Activated naive CD4-positive, alpha-beta T cell treated with anti-CD3 and anti-CD28 coated beads for 36 hours (primary cell): ENCODE results near the gene SLC41A3. TPM values are rescaled to one million over a fixed set of nuclear protein-coding genes. Genes with fewer than 3 reads are reported as not detected.

Experiments
- CTCF ChIA-PET: fragments of 350-600 bp; sonication (Branson Sonifier 250); formaldehyde crosslinking; loops from one replicate; lab custom pipeline; 2021; ENCODE audit warnings: antibody characterized with exemption; lab: Charles Lee
- DNase-seq: peaks from one replicate; pipeline ENCODE4 v3.0.0-alpha.2; 2020
- H3K27ac Mint-ChIP-seq: one replicate; pipeline ENCODE4 v1.8.0; 2021; ENCODE audit warnings: mild to moderate bottlenecking, mixed read lengths
- H3K27me3 Mint-ChIP-seq: one replicate; pipeline ENCODE4 v1.8.0; 2021; ENCODE audit warnings: low read depth, mixed read lengths
- H3K36me3 Mint-ChIP-seq: one replicate; pipeline ENCODE4 v1.8.0; 2021; ENCODE audit warnings: low read depth, mixed read lengths
- H3K4me1 Mint-ChIP-seq: one replicate; pipeline ENCODE4 v1.8.0; 2021; ENCODE audit warnings: low read depth, mixed read lengths
- H3K4me3 Mint-ChIP-seq: one replicate; pipeline ENCODE4 v1.8.0; 2021; ENCODE audit warnings: mild to moderate bottlenecking, moderate library complexity, mixed read lengths
- H3K9me3 Mint-ChIP-seq: one replicate; pipeline ENCODE4 v1.8.0; 2021; ENCODE audit warnings: mixed read lengths
- intact Hi-C: fragments of 100-400 bp; cut with micrococcal nuclease; formaldehyde crosslinking; loops from one replicate; pipeline ENCODE4 v1.15.1; 2023
- total RNA-seq, 2 experiments: library from RNA; stranded (reverse); gene quantifications; one replicate each; pipeline ENCODE4 v1.2.3, GENCODE V29; 2021

SLC41A3 gene
- total RNA-seq, 2 experiments from 2014 or later = 24.0 to 24.7 TPM

- Mint-ChIP-seq H3K27ac (no peak overlapping the region), H3K4me1 (no peaks in the 10 kb centered on the region), H3K27me3 (no peaks in the 10 kb centered on the region), H3K36me3 (no peaks in the 10 kb centered on the region), H3K4me3 (no peak overlapping the region), H3K9me3 (no peaks in the 10 kb centered on the region)
- no peak for DNase-seq
- CTCF ChIA-PET = interaction anchor here (0.6 to 1.4 kb wide), 2 partner anchors 52 to 82 kb away, joined by 3 read pairs; no protein-coding TSS in a partner anchor
- intact Hi-C loops = no loop called here
These were observed 33.3 kb upstream of the SLC41A3 start for GRCh38 chr3:126117212-126117611.

GRCh38 chr3:126116526-126116925 is 32.6 kb upstream of the SLC41A3 start:
- CTCF ChIA-PET = interaction anchor here (1.5 kb wide), 1 partner anchor 18 kb away, joined by 4 read pairs; no protein-coding TSS in a partner anchor
- H3K9me3 Mint-ChIP-seq = no peaks in the 10 kb centered on the region
- DNase-seq = no peak
- H3K4me3 Mint-ChIP-seq = no peak overlapping the region
- H3K4me1 Mint-ChIP-seq = no peaks in the 10 kb centered on the region
- intact Hi-C loops = no loop called here
- H3K27ac Mint-ChIP-seq = no peak overlapping the region
- H3K27me3 Mint-ChIP-seq = no peaks in the 10 kb centered on the region
- H3K36me3 Mint-ChIP-seq = no peaks in the 10 kb centered on the region

GRCh38 chr3:126114443-126115386 is 30.8 kb upstream of the SLC41A3 start:
- Mint-ChIP-seq H3K27ac (no peak overlapping the region), H3K36me3 (no peaks in the 10 kb centered on the region), H3K9me3 (no peaks in the 10 kb centered on the region), H3K4me3 (no peak overlapping the region), H3K27me3 (no peaks in the 10 kb centered on the region), H3K4me1 (no peaks in the 10 kb centered on the region)
- no peak for DNase-seq
- CTCF ChIA-PET = interaction anchor here (1.5 kb wide), 1 partner anchor 20 kb away, joined by 4 read pairs; no protein-coding TSS in a partner anchor
- intact Hi-C loops = no loop called here

- CTCF ChIA-PET = no interaction called here
- H3K27me3 Mint-ChIP-seq = no peaks in the 10 kb centered on the region
- no peaks in the 10 kb centered on the region for H3K36me3 Mint-ChIP-seq
- intact Hi-C loops = no loop called here
- no peaks in the 10 kb centered on the region for H3K4me1 Mint-ChIP-seq
- H3K4me3 Mint-ChIP-seq = no peak overlapping the region
- no peak for DNase-seq
- no peak overlapping the region for H3K27ac Mint-ChIP-seq
- H3K9me3 Mint-ChIP-seq = no peaks in the 10 kb centered on the region
These were observed 30.0 kb upstream of the SLC41A3 start for GRCh38 chr3:126113733-126114442.

GRCh38 chr3:126113238-126113555 is 29.3 kb upstream of the SLC41A3 start:
- Mint-ChIP-seq H3K27ac (no peak overlapping the region), H3K9me3 (no peaks in the 10 kb centered on the region), H3K36me3 (no peaks in the 10 kb centered on the region), H3K4me1 (no peaks in the 10 kb centered on the region), H3K4me3 (no peak overlapping the region), H3K27me3 (no peaks in the 10 kb centered on the region)
- intact Hi-C loops = no loop called here
- no peak for DNase-seq
- CTCF ChIA-PET = no interaction called here

- no peak for DNase-seq
- H3K27me3 Mint-ChIP-seq = no peaks in the 10 kb centered on the region
- H3K9me3 Mint-ChIP-seq = no peaks in the 10 kb centered on the region
- CTCF ChIA-PET = no interaction called here
- H3K4me3 Mint-ChIP-seq = no peak overlapping the region
- H3K27ac Mint-ChIP-seq = no peak overlapping the region
- H3K36me3 Mint-ChIP-seq = no peaks in the 10 kb centered on the region
- H3K4me1 Mint-ChIP-seq = no peaks in the 10 kb centered on the region
- intact Hi-C loops = no loop called here
These were observed 28.8 kb upstream of the SLC41A3 start for GRCh38 chr3:126112531-126113237.

GRCh38 chr3:126111566-126112475 is 27.9 kb upstream of the SLC41A3 start:
- Mint-ChIP-seq H3K27me3 (no peaks in the 10 kb centered on the region), H3K4me3 (no peak overlapping the region), H3K27ac (no peak overlapping the region), H3K4me1 (no peaks in the 10 kb centered on the region), H3K36me3 (no peaks in the 10 kb centered on the region), H3K9me3 (no peaks in the 10 kb centered on the region)
- no peak for DNase-seq
- intact Hi-C loops = no loop called here
- CTCF ChIA-PET = no interaction called here

GRCh38 chr3:126111126-126111551 is 27.2 kb upstream of the SLC41A3 start:
- CTCF ChIA-PET = no interaction called here
- Mint-ChIP-seq H3K4me1 (no peaks in the 10 kb centered on the region), H3K27ac (no peak overlapping the region), H3K36me3 (no peaks in the 10 kb centered on the region), H3K9me3 (no peaks in the 10 kb centered on the region), H3K4me3 (no peak overlapping the region), H3K27me3 (no peaks in the 10 kb centered on the region)
- no peak for DNase-seq
- intact Hi-C loops = no loop called here

GRCh38 chr3:126110431-126111125 is 26.7 kb upstream of the SLC41A3 start:
- Mint-ChIP-seq H3K9me3 (no peaks in the 10 kb centered on the region), H3K27me3 (no peaks in the 10 kb centered on the region), H3K4me3 (no peak overlapping the region), H3K36me3 (no peaks in the 10 kb centered on the region), H3K4me1 (no peaks in the 10 kb centered on the region), H3K27ac (no peak overlapping the region)
- CTCF ChIA-PET = no interaction called here
- intact Hi-C loops = no loop called here
- no peak for DNase-seq

- intact Hi-C loops = no loop called here
- Mint-ChIP-seq H3K4me1 (no peaks in the 10 kb centered on the region), H3K4me3 (no peak overlapping the region), H3K36me3 (no peaks in the 10 kb centered on the region), H3K27me3 (no peaks in the 10 kb centered on the region), H3K27ac (no peak overlapping the region), H3K9me3 (no peaks in the 10 kb centered on the region)
- DNase-seq = no peak
- CTCF ChIA-PET = no interaction called here
These were observed 25.9 kb upstream of the SLC41A3 start for GRCh38 chr3:126109880-126110235.

- no peaks in the 10 kb centered on the region for H3K27me3 Mint-ChIP-seq
- no peaks in the 10 kb centered on the region for H3K4me1 Mint-ChIP-seq
- CTCF ChIA-PET = no interaction called here
- DNase-seq = no peak
- H3K9me3 Mint-ChIP-seq = no peaks in the 10 kb centered on the region
- H3K36me3 Mint-ChIP-seq = no peaks in the 10 kb centered on the region
- H3K4me3 Mint-ChIP-seq = no peak overlapping the region
- intact Hi-C loops = no loop called here
- no peak overlapping the region for H3K27ac Mint-ChIP-seq
These were observed 25.4 kb upstream of the SLC41A3 start for GRCh38 chr3:126109146-126109879.
